Iris pigment epithelial cell (primary cell): ENCODE results near the gene LMLN.
"Not testable (repeated sequence)": the region's sequence is repeated elsewhere in the genome, so short reads cannot be mapped to it uniquely, and the experiment has no call there.

Source experiments
- DNase-seq: peaks from one replicate; pipeline ENCODE4 v3.0.0-alpha.2; 2011; ENCODE audit warnings: low read depth

LMLN gene

GRCh38 chr3:197956626-197956988 is 3.4 kb upstream of the LMLN start:
- no peak for DNase-seq

GRCh38 chr3:197957790-197958133 is 2.3 kb upstream of the LMLN start:
- no peak for DNase-seq

- no peak for DNase-seq
Observed at GRCh38 chr3:197958346-197958745, 1.7 kb upstream of the LMLN start.

GRCh38 chr3:197958848-197959247 is 1.2 kb upstream of the LMLN start:
- not testable (repeated sequence) for DNase-seq

- DNase-seq: no peak
Observed at GRCh38 chr3:197959500-197959890, 522 bp upstream of the LMLN start.

GRCh38 chr3:197960694-197961581 is 921 bp downstream of the LMLN start:
- no peak for DNase-seq

- no peak for DNase-seq
Observed at GRCh38 chr3:197961582-197961945, 1.5 kb downstream of the LMLN start.

- DNase-seq: no peak
Observed at GRCh38 chr3:197963019-197963637, 3.1 kb downstream of the LMLN start.

- DNase-seq: not testable (repeated sequence)
Observed at GRCh38 chr3:197967337-197967989, 7.4 kb downstream of the LMLN start.

GRCh38 chr3:197970588-197970987 is 10.6 kb downstream of the LMLN start:
- no peak for DNase-seq

GRCh38 chr3:197974016-197974415 is 14.0 kb downstream of the LMLN start:
- DNase-seq: no peak

- DNase-seq: no peak
Observed at GRCh38 chr3:197975311-197975710, 15.3 kb downstream of the LMLN start.

GRCh38 chr3:197983076-197983475 is 23.1 kb downstream of the LMLN start:
- DNase-seq: no peak

GRCh38 chr3:197989651-197990050 is 29.6 kb downstream of the LMLN start:
- DNase-seq: peak; percentile 1

GRCh38 chr3:197994736-197995135 is 34.7 kb downstream of the LMLN start:
- no peak for DNase-seq

- no peak for DNase-seq
Observed at GRCh38 chr3:197996855-197997254, 36.8 kb downstream of the LMLN start.

- no peak for DNase-seq
Observed at GRCh38 chr3:197997936-197998335, 37.9 kb downstream of the LMLN start.

- DNase-seq: no peak
Observed at GRCh38 chr3:198017090-198017489, 57.1 kb downstream of the LMLN start.

GRCh38 chr3:198018416-198018815 is 58.4 kb downstream of the LMLN start:
- no peak for DNase-seq

- DNase-seq: no peak
Observed at GRCh38 chr3:198019115-198019514, 59.1 kb downstream of the LMLN start.

- DNase-seq: no peak
Observed at GRCh38 chr3:198021320-198021719, 61.3 kb downstream of the LMLN start.

- no peak for DNase-seq
Observed at GRCh38 chr3:198022604-198023003, 62.6 kb downstream of the LMLN start.

- DNase-seq: no peak
Observed at GRCh38 chr3:198025644-198026043, 65.6 kb downstream of the LMLN start.
